Small intestine (tissue), 7 donors: ENCODE results near the gene OR1K1. TPM values are rescaled to one million over a fixed set of nuclear protein-coding genes. Genes with fewer than 3 reads are reported as not detected.

Experiments used
- DNase-seq, 2 donors: peaks; one replicate each; pipeline versions ENCODE4 v3.0.0 to v3.0.0-alpha.2; 2013
- FAIRE-seq: peaks from 2 replicates; lab custom pipeline; 2012; peaks lifted over from hg19 to GRCh38; lab: Jason Lieb, UNC
- H3K27ac ChIP-seq, 3 donors: one replicate each; pipeline ENCODE4 v1.5.1; 2013; ENCODE audit warnings: low read length in 2 of 3, mild to moderate bottlenecking in 2 of 3, control low read depth in 1 of 3, inconsistent platforms in 1 of 3, low read depth in 1 of 3, moderate library complexity in 1 of 3
- H3K27me3 ChIP-seq, 3 donors: one replicate each; pipeline ENCODE4 v1.6.1; 2013; ENCODE audit warnings: low read length in 3 of 3, inconsistent platforms in 1 of 3; ENCODE audit not compliant: control insufficient read depth in 3 of 3, insufficient read depth in 3 of 3
- H3K36me3 ChIP-seq, 3 donors: one replicate each; pipeline ENCODE4 v1.6.1; 2013; ENCODE audit warnings: low read length in 3 of 3, inconsistent platforms in 1 of 3, low read depth in 1 of 3, mild to moderate bottlenecking in 1 of 3, moderate library complexity in 1 of 3; ENCODE audit not compliant: control insufficient read depth in 3 of 3, insufficient read depth in 2 of 3
- H3K4me1 ChIP-seq, 3 donors: one replicate each; pipeline ENCODE4 v1.6.1; 2013; ENCODE audit warnings: low read length in 2 of 3, inconsistent platforms in 1 of 3, low read depth in 1 of 3, mild to moderate bottlenecking in 1 of 3, moderate library complexity in 1 of 3; ENCODE audit not compliant: control insufficient read depth in 3 of 3, insufficient read depth in 2 of 3
- H3K4me3 ChIP-seq, 3 donors: one replicate each; pipeline ENCODE4 v1.5.1; 2013; ENCODE audit warnings: low read length in 3 of 3, control low read depth in 1 of 3, inconsistent platforms in 1 of 3, low read depth in 1 of 3, mild to moderate bottlenecking in 1 of 3, moderate library complexity in 1 of 3
- H3K9me3 ChIP-seq, 2 donors: one replicate each; pipeline ENCODE4 v1.6.1; 2013; ENCODE audit warnings: low read depth in 1 of 2, low read length in 1 of 2; ENCODE audit not compliant: control insufficient read depth in 2 of 2, insufficient read depth in 1 of 2
- WGBS, 3 donors: extraction: QIAGEN DNeasy Blood & Tissue Kit; methylation state at CpG; one replicate each; pipeline ENCODE4 v1.1.7; 2013; 5-methylcytosine and 5-hydroxymethylcytosine counted together
- polyA plus RNA-seq, 4 donors: library from polyadenylated mRNA; stranded (reverse) in 3 of 4; unstranded in 1 of 4; fragments of 200-250 nt in 3 of 4; fragments of 120-200 nt in 1 of 4; gene quantifications; one replicate each; pipeline versions ENCODE4 v1.2.1 to v1.2.3, GENCODE V29; 2013
- donor health status: healthy with polysubstance abuse.
- donor health status: control.
- donor health status: control.
- donor health status: Bipolar disorder and iron deficiency.
- donor health status: healthy.

Gene OR1K1
- polyA plus RNA-seq, 4 donors: not detected

DNA sequence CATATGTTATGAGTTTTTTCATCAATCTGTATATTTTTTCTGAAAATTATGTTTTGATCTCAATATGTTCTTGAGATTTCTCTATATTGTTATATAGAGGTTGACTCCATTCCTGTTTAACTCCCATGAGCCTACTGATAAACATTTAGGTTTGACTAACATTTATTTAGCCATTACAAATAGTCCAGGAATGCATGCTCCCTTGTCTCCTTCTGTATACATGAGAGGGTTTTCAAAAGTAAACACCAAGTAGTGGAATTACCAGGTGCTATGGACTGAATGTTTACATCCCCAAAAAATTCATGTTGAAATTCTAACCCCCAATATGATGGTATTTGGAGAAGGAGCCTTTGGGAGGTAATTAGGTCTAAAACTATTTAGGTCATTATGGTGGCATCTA is 14.7 kb upstream of the OR1K1 start:
- Histone ChIP-seq H3K36me3 (no peaks in the 10 kb centered on the region), H3K4me1 (no peaks in the 10 kb centered on the region), H3K9me3 (no peaks in the 10 kb centered on the region), H3K27ac (no peak overlapping the region), H3K27me3 (no peaks in the 10 kb centered on the region), H3K4me3 (no peak overlapping the region)
- no peak for DNase-seq
- FAIRE-seq: no peak

DNA sequence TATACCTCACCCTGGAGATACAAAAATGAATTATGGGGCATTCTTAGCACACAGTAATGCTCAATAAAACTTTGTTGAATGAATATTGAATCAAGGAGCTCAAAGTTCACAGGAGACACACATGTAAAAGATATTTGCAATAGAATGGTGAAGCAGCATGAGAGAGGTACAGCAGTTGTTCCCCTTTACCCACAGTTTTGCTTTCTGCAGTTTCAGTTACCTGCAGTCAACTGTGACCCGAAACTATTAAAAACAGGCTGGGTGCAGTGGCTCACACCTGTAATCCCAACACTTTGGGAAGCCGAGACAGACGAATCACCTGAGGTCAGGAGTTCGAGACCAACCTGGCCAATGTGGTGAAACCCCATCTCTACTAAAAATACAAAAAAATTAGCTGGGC is 13.6 kb upstream of the OR1K1 start:
- WGBS, 3 donors: 86 to 97% (median 89%) methylated on average over 4 of the region's 4 CpGs
- DNase-seq: no peak
- no peak for FAIRE-seq
- no peaks in the 10 kb centered on the region for H3K9me3 ChIP-seq
- H3K4me1 ChIP-seq: no peaks in the 10 kb centered on the region
- H3K36me3 ChIP-seq: no peaks in the 10 kb centered on the region
- H3K4me3 ChIP-seq: no peak overlapping the region
- no peaks in the 10 kb centered on the region for H3K27me3 ChIP-seq
- no peak overlapping the region for H3K27ac ChIP-seq

DNA sequence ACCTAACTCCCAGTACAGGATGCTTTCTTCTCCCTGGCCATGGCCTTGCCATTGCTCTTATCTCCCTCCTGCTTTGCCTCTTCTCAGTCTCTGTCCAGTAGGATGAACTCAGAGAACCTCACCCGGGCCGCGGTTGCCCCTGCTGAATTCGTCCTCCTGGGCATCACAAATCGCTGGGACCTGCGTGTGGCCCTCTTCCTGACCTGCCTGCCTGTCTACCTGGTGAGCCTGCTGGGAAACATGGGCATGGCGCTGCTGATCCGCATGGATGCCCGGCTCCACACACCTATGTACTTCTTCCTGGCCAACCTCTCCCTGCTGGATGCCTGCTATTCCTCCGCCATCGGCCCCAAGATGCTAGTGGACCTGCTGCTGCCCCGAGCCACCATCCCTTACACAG is 11.1 kb upstream of the OR1K1 start, which contains the start of gene OR5C1:
Gene OR5C1 (plus strand): TSS at position 103 of the 400 bp plus-strand sequence. CDS start 0 bp downstream, at position 103.
- H3K27ac ChIP-seq: no peak within 1 kb of the TSS
- no peak within 1 kb of the TSS for H3K4me3 ChIP-seq
- H3K36me3 ChIP-seq: no peaks in the 10 kb centered on the region
- H3K4me1 ChIP-seq: no peaks in the 10 kb centered on the region
- DNase-seq: no peak
- WGBS, 3 donors: 92 to 94% (median 92%) methylated on average over 12 of the region's 12 CpGs
- H3K27me3 ChIP-seq: no peaks in the 10 kb centered on the region
- no peak for FAIRE-seq
- H3K9me3 ChIP-seq: no peaks in the 10 kb centered on the region

DNA sequence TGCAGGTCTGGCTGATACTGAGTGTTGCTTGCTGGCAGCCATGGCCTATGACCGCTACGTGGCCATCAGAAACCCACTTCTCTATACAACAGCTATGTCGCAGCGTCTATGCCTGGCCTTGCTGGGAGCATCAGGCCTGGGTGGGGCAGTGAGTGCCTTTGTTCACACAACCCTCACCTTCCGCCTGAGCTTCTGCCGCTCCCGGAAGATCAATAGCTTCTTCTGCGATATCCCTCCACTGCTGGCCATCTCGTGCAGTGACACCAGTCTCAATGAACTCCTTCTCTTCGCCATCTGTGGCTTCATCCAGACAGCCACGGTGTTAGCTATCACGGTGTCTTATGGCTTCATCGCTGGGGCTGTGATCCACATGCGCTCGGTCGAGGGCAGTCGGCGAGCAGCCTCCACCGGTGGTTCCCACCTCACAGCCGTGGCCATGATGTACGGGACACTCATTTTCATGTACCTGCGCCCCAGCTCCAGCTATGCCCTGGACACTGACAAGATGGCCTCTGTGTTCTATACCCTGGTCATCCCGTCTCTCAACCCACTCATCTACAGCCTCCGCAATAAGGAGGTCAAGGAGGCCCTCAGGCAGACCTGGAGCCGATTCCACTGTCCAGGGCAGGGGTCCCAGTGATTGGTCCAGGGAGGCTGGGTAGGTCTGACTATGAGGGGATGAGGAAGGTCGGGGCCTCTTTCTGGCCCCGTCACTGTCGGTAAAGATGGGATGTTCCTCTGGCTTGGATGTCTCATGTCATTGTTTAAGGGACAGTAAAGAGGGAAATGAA is 10.5 kb upstream of the OR1K1 start:
- no peaks in the 10 kb centered on the region for H3K9me3 ChIP-seq
- no peaks in the 10 kb centered on the region for H3K4me1 ChIP-seq
- DNase-seq: no peak
- FAIRE-seq: no peak
- H3K36me3 ChIP-seq: no peaks in the 10 kb centered on the region
- no peak overlapping the region for H3K27ac ChIP-seq
- no peak overlapping the region for H3K4me3 ChIP-seq
- 93 to 95% (median 95%) methylated on average over 28 of the region's 28 CpGs for WGBS, 3 donors
- H3K27me3 ChIP-seq: no peaks in the 10 kb centered on the region

DNA sequence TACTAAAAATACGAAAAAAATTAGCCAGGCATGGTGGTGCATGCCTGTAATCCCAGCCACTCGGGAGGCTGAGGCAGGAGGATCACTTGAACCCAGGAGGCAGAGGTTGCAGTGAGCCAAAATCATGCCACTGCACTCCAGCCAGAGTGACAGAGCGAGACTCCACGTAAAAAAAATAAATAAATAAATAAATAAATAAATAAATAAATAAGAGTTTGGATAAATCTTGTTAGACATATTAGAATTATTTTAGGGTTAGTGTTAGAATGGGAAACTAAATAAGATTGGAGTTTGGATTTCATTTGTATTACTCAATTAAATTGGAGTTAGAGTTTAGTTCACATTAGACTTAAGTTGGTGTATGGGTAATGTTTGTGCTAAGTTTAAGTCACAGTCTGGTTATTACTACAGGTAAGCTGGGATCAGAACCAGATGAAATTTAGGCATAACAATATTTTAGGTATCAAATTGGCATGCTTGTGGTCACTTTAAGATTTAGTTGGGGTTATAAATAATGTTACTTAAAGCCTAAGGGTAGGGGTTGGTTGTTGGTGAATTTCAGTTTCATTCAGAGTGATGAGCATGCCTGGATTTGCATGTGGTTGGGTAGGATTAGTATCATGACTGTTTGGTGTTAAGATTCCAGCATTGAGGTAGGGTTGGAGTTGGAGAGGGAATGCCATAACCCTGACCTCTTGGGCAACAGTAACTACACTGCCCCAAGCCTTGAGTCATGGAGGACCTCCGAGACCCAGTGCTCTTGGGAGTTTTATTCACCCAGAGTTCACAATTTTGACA is 7.9 kb upstream of the OR1K1 start:
- WGBS, 3 donors: 84 to 92% (median 91%) methylated on average over 5 of the region's 5 CpGs
- Histone ChIP-seq H3K27ac (no peak overlapping the region), H3K9me3 (no peaks in the 10 kb centered on the region), H3K27me3 (no peaks in the 10 kb centered on the region), H3K4me3 (no peak overlapping the region), H3K4me1 (no peaks in the 10 kb centered on the region), H3K36me3 (no peaks in the 10 kb centered on the region)
- DNase-seq (no peak), FAIRE-seq (no peak)

DNA sequence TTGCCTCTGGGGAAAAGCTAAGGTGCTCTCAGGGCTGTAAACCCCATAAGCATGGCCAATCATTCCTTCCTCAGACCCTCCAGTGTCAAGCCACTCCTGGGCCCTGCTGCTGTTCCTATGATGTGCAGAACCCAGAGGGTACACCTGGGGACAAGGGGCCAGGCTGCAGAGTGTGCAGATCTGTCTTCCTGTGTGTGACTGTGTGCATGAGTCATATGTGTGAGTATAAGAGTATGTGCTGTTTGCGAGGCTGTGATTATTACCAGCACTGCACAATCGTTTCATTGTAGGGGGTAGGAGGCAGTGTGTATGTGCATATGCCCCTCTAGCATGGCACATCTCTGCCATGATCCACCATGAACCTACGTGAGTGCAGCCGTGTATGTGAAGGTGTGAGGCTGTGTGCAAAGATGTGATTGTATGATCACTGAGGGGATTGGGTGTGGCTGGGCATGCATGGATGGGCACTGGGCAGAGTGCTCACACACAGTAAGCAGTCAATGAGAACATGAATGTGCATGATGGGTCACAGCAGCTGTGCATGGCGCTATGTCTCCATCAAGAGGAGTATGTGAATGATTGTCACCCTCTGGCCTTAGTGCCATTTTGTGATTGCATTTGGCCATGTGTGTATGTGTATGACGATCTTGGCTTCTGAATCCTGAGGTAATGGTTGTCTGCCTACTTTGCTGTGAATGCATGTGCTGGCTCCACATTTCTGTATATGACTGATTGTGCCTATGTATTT is 2.4 kb upstream of the OR1K1 start:
- Histone ChIP-seq H3K27me3 (no peaks in the 10 kb centered on the region), H3K9me3 (no peaks in the 10 kb centered on the region), H3K36me3 (no peaks in the 10 kb centered on the region), H3K4me1 (no peaks in the 10 kb centered on the region), H3K27ac (no peak overlapping the region), H3K4me3 (no peak overlapping the region)
- WGBS, 3 donors: 78 to 84% (median 83%) methylated on average over 6 of the region's 6 CpGs
- DNase-seq (no peak), FAIRE-seq (no peak)

DNA sequence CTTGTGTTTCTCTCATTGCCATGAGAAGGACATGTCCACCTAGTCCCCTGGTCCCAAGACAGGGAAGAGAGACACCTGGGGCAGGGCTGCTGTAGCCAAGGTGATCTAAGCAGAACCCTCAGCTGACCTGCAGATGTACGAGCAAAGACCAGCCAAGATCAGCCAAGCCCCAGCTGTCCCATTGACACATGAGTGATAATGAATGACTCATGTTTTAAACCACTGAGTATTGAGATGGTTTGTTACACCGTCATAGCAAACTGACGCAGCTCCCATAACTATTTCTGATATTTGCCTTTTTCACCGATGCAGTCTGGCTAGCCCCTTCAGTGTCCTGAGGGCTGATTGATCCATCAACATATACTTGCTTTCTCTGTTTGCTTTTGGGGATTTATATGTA is 6.7 kb downstream of the OR1K1 start:
- no peak for DNase-seq
- Histone ChIP-seq H3K27ac (no peak overlapping the region), H3K36me3 (no peaks in the 10 kb centered on the region), H3K9me3 (peaks cover 0 to 5% of the 10 kb centered on the region in 2 donors), H3K4me3 (no peak overlapping the region), H3K4me1 (no peaks in the 10 kb centered on the region), H3K27me3 (no peaks in the 10 kb centered on the region)
- 69 to 99% (median 87%) methylated on average over 4 of the region's 4 CpGs for WGBS, 3 donors
- FAIRE-seq: no peak

DNA sequence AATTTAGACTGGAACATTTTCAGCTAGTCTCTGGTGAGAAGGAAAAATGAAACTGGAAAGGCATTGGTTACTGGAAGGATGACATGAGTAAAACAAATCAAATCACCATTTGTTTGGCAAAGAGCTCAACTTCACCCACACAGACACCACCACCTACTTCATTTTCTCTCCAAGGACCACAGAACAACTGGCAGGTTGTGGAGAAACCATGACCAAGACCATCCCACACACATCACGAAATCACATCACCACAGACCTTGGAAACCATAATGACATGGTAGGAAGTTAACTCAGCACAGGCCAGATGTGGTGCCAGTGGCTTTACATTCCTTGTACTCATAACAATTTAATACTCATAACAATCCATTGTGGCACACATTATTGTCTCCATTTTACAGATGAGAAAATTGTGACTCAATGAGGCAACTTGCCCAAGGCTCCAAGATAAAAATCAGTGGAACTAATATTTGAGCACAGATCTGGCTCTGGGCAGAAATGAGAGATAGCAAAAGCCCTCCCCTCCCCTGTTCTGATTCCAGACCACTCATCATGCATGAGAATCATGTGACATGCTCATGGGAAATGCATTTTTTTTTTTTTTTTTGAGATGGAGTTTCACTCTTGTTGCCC is 7.5 kb downstream of the OR1K1 start:
- H3K27me3 ChIP-seq: no peaks in the 10 kb centered on the region
- 62 to 83% (median 70%) methylated on average over 1 of the region's 1 CpG for WGBS, 3 donors
- FAIRE-seq (no peak), DNase-seq (no peak)
- no peak overlapping the region for H3K4me3 ChIP-seq
- H3K36me3 ChIP-seq: no peaks in the 10 kb centered on the region
- no peak overlapping the region for H3K27ac ChIP-seq
- peaks cover 0 to 5% of the 10 kb centered on the region in 2 donors for H3K9me3 ChIP-seq
- H3K4me1 ChIP-seq: no peaks in the 10 kb centered on the region
